HG02840 (cell line): Measurements from ENCODE around the gene MTERF4.

Experiments used
- ATAC-seq: cut with Tn5 transposase; IDR thresholded peaks from one replicate; pipeline ENCODE4 v1.9.1; 2021; ENCODE audit warnings: mild to moderate bottlenecking, moderate library complexity, moderate number of reproducible peaks; ENCODE audit not compliant: unreplicated experiment, low FRiP score

The MTERF4 gene

DNA sequence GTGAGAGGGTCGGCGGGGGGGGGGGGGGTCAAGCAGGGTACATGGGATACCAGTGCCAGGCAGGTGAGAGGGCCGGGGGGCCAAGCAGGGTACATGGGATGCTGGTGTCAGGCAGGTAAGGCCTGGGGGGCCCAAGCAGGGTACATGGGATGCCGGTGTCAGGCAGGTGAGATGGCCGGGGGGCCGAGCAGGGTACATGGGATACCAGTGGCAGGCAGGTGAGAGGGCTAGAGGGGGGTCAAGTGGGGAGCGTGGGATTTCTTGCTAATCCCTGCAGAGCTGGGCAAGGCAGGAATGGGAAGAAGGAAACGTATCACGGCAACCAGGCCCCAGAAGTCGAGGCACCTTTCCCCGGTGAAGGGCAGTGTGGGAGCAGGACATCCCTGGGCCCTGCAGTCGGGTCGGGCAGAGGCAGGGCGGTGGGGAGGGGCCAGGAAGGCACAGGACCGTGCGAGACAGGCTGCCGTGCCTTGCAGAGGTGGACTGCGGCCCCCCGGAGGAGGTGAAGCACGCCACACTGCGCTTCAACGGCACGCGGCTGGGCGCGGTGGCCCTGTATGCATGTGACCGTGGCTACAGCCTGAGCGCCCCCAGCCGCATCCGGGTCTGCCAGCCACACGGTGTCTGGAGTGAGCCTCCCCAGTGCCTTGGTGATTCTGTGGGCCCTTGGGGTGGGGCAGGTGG lies 49.3 kb downstream of the MTERF4 start:
- no peak for ATAC-seq

DNA sequence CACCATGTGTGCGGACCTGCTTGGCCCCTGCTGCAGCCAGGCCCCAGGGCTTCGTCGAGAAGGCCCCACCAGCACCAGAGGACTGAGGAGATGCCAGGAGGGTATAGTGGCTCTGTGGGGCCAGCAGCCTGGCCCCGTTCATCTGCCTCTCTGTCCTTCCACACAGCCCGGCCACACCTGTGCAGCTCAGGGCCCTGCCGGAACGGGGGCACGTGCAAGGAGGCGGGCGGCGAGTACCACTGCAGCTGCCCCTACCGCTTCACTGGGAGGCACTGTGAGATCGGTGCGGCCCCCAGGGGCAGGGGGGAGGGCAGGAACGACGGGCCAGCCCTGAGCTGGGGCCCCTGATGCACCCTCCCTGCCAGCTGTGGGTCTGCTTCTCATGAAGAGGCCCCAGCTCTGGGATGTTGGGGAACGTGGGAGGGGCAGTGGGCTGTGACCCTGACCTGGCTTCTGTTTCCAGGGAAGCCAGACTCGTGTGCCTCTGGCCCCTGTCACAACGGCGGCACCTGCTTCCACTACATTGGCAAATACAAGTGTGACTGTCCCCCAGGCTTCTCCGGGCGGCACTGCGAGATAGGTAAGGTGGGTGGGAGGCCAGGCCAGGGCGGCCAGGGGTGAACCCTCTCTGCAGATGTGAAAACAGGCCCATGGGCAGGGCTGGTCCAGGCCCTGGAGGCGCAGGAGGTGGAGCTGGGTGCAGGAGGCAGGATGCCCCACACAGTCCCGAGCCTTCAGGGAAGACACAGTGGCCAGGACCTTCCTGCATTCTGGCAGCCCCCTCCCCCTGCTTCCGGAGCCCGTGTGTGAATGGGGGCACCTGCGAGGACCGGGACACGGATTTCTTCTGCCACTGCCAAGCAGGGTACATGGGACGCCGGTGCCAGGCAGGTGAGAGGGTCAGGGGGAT lies 50.3 kb downstream of the MTERF4 start:
- ATAC-seq, result no peak

DNA sequence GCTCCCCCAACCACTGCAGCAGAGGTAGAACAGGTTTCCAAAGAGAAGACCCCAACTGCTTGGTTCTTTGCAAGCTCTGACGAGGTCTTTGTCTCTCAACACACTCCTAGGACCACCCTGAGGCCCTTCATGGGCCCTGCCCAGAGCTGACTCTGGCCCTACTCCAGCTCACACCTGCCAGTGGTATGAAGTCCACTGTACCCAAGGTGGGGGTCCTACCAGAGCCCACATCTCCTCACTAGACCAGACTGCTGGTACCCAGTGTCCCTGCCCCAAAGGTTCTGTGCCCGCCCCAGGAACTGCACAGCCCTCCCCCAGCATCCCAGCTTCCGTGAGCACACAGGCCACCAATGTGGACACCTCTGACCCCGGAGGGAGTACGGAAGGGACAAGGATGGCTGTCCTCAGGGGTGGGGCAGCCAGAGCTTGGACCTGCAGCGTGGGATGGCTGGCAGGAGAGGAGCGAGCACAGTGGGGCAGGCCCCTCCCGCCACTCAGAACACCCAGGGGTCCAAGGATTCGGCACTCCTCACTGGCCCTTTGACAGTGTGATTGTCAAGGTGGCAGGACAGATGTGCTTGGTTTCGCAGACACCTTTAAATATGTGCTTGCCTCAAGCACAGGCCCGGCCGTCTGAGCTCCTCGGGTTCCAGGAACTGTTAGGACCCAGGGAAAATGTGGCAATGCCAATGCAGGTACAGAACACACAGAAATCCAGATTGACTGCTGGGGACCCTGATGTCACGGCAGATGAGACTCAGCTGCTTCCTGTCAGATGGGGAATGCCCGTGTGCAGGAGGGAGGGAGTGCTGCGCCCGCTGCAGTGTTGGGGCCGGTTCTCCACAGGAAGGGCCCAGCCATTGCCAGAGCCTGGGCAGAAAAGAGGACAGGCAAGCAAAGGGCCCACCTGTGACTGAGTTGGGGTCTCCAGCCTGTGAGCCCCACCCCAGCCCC lies 51.2 kb downstream of the MTERF4 start:
- ATAC-seq, result no peak

DNA sequence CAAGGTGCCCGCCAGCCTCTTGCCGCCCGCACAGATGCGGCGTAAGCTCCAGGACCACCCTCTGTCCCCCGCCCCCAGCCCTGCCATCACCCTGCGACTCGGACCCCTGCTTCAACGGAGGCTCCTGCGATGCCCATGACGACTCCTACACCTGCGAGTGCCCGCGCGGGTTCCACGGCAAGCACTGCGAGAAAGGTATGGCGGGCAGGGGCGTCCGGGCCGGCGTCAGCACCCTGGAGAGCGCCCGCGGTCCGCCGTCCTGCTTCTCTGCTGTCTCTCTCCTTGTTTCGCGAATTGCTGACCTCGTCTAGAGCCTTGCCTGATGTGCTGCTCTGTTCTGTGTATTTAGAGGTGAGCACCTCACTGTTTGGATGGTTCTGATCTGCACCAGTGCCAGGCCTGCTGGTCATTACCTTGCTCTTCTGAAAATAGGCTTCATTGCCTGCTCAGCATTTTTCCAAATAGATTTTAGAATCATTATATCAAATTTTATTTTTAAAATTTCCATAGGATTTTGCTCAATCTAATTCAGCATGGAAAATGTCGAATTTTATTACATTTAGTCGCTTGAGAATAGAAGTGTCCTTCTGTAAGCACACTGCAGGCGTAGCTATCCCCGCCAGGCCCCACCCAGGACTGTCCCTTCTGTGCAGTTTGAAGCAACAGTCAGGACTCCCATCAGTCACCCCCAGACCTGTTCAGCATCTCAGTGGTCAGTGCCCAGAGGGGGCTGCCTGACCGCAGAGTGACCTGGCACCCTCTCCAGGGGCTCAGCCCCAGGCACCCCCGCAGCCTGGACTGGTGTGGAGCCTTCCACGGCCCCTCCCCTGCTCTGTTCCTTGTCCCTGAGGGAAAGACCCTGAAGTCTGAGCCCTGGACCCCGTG lies 52.1 kb downstream of the MTERF4 start:
- no peak for ATAC-seq

DNA sequence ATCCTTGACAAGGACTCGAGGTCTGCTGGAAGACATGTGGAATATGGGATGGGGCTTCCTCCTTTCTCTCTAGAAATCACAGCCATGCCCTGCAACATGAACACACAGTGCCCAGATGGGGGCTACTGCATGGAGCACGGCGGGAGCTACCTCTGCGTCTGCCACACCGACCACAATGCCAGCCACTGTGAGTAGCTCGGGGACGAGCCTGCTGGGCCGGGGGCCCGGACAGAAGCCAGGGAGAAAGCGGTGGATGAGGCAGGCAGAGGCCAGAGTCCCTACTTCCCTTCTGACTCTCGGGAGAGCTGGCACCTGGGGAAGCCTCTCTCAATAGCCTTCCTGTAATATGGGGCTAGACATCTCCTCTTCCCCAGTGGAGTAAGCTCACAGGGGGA lies 53.1 kb downstream of the MTERF4 start:
- no peak for ATAC-seq

DNA sequence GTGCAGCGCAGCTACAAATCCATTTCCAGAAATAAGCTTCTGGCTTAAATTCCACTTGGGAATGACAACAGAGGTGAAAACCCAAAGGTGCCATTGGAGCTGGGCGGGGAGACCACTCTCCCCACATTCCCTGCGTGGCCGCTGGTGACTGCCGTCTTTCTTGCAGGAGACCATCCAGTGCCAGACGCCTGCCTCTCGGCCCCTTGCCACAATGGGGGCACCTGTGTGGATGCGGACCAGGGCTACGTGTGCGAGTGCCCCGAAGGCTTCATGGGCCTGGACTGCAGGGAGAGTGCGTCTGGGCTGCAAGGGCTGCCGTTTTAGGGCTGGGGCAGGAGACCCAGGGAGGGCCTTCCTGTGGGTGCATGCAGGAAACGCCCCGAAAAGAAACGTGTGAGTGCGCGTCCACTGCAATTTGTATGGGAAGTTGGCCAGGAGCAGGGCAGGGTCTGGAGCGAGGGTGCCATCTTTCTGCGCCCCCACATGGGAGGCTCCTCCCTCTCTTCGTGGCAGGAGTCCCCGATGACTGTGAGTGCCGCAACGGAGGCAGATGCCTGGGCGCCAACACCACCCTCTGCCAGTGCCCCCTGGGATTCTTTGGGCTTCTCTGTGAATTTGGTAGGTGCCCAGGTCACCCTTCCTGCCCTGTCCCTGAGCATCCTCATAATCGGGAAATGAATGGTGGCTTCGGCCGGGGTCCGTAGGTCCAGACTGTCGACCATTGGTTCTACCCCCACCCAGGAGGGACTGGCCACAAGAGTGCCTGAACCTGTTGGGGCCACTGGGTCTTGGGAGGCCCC lies 53.7 kb downstream of the MTERF4 start:
- ATAC-seq, result no peak

DNA sequence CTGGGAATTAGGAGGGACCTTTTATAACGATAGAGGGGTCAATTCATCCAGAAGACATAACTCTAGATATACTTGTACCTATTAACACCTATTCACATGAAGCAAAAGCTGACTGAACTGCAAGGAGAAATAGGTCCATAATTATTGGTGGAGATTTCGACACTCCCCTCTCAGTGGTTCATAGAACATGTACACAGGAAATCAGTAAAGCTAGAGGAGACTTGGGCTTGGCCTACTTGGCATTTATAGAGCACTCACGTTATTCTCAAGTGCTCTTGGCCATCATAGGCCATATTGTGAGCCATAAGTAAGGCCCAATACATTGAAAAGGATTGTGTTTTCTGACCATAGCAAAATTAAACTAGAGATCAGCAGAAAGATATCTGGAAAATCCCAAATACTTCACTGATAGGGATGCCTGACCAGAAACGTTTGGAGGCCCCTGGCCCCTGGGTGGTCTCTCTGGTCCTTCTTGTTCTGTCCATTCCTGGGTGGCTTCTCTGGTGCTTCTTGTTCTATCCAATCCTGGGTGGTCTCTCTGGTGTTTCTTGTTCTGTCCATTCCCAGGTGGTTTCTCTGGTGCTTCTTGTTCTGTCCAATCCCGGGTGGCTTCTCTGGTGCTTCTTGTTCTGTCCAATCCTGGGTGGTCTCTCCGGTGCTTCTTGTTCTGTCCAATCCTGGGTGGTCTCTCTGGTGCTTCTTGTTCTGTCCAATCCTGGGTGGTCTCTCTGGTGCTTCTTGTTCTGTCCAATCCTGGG lies 54.7 kb downstream of the MTERF4 start:
- no peak for ATAC-seq
